Esophagus muscularis mucosa (tissue), 4 donors: ENCODE results near the gene PAX3. TPM values are rescaled to one million over a fixed set of nuclear protein-coding genes. Genes with fewer than 3 reads are reported as not detected.

Experiments
- DNase-seq: peaks from one replicate; pipeline ENCODE4 v3.0.0-alpha.2; 2017; ENCODE audit errors: extremely low spot score
- H3K27ac ChIP-seq, 4 donors: fragments of 200-600 bp; sonication (generic); replicated peaks in 1 of 4; 1 replicate in 3 of 4; 2 replicates in 1 of 4; pipeline ENCODE4 v1.5.1; 2016 to 2019; ENCODE audit warnings: mild to moderate bottlenecking in 1 of 4
- H3K27me3 ChIP-seq, 4 donors: fragments of 200-600 bp; sonication (generic); one replicate each; pipeline versions ENCODE4 v1.5.1 to v1.6.0; 2016 to 2019
- H3K36me3 ChIP-seq, 4 donors: fragments of 200-600 bp; sonication (generic); one replicate each; pipeline ENCODE4 v1.5.1; 2016 to 2019
- H3K4me1 ChIP-seq, 4 donors: fragments of 200-600 bp; sonication (generic); one replicate each; pipeline ENCODE4 v1.5.1; 2016 to 2019
- H3K4me3 ChIP-seq, 4 donors: fragments of 200-600 bp; sonication (generic); 1 replicate in 2 of 4; 2 replicates in 2 of 4; pipeline ENCODE4 v1.5.1; 2016 to 2019; ENCODE audit warnings: mild to moderate bottlenecking in 4 of 4, moderate library complexity in 1 of 4
- H3K9me3 ChIP-seq, 4 donors: fragments of 200-600 bp; sonication (generic); 1 replicate in 3 of 4; 2 replicates in 1 of 4; pipeline ENCODE4 v1.5.1; 2016 to 2019
- EP300 ChIP-seq: sonication (generic); formaldehyde crosslinking; IDR thresholded peaks from one replicate; pipeline ENCODE4 v1.6.1; 2017; ENCODE audit warnings: antibody characterized with exemption
- POLR2A ChIP-seq: fragments of 450-650 bp; IDR thresholded peaks from one replicate; pipeline ENCODE4 v1.6.1; 2017; ENCODE audit warnings: antibody characterized with exemption, moderate library complexity, mild to moderate bottlenecking, low read depth
- POLR2AphosphoS5 ChIP-seq, 2 donors: sonication (generic); formaldehyde crosslinking; IDR thresholded peaks; one replicate each; pipeline ENCODE4 v1.6.1; 2017; ENCODE audit warnings: antibody characterized with exemption in 2 of 2
- WGBS: methylation state at CpG from one replicate; pipeline ENCODE4 v1.1.5; 2018; 5-methylcytosine and 5-hydroxymethylcytosine counted together
- intact Hi-C: fragments of 100-400 bp; cut with DNase I; formaldehyde crosslinking; loops from one replicate; pipeline ENCODE4 v1.15.1; 2023
- total RNA-seq, 4 donors: library from RNA; depleted of rRNA; stranded (reverse); fragments of >200 nt; gene quantifications; one replicate each; pipeline versions ENCODE4 v1.1.0 to v1.2.1, GENCODE V29; 2016
- TF ChIP-seq, protein P1 (sequence below), 3 experiments: fragments of 200-600 bp in 2 of 3; fragments of 450-650 bp in 1 of 3; sonication (generic) in 2 of 3; IDR thresholded peaks; one replicate each; pipeline ENCODE4 v1.5.1; 2017 to 2019; ENCODE audit warnings: antibody characterized with exemption in 3 of 3, mild to moderate bottlenecking in 2 of 3, moderate library complexity in 1 of 3

PAX3 gene
- total RNA-seq, 4 donors from 2014 or later: not detected

DNA sequence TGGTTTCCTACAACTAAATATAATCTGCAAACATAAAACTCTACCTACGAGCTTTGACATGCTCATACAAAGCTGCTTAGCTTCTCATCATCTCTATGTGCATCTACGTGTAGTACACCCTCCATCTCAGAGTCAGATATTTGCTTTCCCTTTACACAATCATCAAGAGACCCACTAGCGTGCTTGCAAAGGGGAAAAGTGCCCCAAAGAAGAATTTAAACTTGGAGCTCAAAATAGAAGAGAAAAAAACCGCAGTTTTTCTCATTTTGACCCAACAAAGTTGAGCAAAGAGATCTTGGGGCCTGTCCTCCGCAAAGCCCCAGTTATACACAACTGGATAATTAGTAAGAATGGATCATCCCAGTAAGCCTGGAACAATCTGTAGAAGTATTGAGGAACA, 104.1 kb downstream of the PAX3 start:
- Histone ChIP-seq H3K27ac (no peak overlapping the region), H3K27me3 (no peaks in the 10 kb centered on the region), H3K36me3 (no peaks in the 10 kb centered on the region), H3K4me3 (no peak overlapping the region), H3K9me3 (peaks cover 0 to 4% (median 2%) of the 10 kb centered on the region in 4 donors), H3K4me1 (no peaks in the 10 kb centered on the region)
- intact Hi-C loops: no loop called here
- TF ChIP-seq POLR2A (no peak), EP300 (no peak), POLR2AphosphoS5 (IDR thresholded peaks at IDR 0.05) (no peak)
- TF ChIP-seq, protein P1, sequence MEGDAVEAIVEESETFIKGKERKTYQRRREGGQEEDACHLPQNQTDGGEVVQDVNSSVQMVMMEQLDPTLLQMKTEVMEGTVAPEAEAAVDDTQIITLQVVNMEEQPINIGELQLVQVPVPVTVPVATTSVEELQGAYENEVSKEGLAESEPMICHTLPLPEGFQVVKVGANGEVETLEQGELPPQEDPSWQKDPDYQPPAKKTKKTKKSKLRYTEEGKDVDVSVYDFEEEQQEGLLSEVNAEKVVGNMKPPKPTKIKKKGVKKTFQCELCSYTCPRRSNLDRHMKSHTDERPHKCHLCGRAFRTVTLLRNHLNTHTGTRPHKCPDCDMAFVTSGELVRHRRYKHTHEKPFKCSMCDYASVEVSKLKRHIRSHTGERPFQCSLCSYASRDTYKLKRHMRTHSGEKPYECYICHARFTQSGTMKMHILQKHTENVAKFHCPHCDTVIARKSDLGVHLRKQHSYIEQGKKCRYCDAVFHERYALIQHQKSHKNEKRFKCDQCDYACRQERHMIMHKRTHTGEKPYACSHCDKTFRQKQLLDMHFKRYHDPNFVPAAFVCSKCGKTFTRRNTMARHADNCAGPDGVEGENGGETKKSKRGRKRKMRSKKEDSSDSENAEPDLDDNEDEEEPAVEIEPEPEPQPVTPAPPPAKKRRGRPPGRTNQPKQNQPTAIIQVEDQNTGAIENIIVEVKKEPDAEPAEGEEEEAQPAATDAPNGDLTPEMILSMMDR (IDR thresholded peaks at IDR 0.05): no peak
- DNase-seq: no peak
- 78% methylated on average over 5 of the region's 5 CpGs for WGBS

DNA sequence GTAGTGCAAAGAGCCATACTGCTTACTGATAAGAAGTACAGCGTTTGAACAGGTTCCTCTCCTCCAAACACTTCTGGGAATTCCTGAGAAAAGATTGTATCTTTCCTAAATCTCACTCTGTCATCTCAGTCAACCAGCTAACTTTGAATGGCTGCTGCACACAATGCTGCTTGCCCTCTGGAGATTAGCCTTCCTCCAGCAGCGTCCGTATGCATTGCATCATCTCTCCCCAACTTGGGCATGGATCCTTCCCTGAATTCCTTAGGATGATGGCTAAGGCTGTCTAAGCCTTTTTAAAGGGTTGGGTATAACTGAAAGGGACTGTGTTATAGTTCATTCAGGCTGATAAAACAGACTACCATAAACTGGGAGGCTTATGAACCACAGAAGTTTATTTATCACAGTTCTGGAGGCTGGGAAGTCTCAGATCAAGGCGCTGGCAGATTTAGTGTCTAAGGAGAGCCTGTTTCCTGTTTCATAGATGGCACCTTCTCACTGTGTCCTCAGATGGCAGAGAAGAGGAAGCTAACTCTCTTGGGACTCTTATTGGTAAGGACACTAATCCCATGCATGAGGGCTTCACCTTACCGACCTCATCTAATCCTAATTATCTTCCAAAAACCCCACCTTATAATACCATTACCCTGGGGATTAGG, 105.3 kb downstream of the PAX3 start:
- WGBS: 49% methylated on average over 5 of the region's 5 CpGs
- H3K9me3 ChIP-seq: peaks cover 0 to 4% (median 2%) of the 10 kb centered on the region in 4 donors
- no peak overlapping the region for H3K27ac ChIP-seq
- no peaks in the 10 kb centered on the region for H3K4me1 ChIP-seq
- H3K4me3 ChIP-seq: no peak overlapping the region
- intact Hi-C loops: no loop called here
- no peak for DNase-seq
- H3K36me3 ChIP-seq: no peaks in the 10 kb centered on the region
- TF ChIP-seq, protein P1 (IDR thresholded peaks at IDR 0.05): no peak
- no peak for TF ChIP-seq POLR2AphosphoS5 (IDR thresholded peaks at IDR 0.05)
- H3K27me3 ChIP-seq: no peaks in the 10 kb centered on the region

DNA sequence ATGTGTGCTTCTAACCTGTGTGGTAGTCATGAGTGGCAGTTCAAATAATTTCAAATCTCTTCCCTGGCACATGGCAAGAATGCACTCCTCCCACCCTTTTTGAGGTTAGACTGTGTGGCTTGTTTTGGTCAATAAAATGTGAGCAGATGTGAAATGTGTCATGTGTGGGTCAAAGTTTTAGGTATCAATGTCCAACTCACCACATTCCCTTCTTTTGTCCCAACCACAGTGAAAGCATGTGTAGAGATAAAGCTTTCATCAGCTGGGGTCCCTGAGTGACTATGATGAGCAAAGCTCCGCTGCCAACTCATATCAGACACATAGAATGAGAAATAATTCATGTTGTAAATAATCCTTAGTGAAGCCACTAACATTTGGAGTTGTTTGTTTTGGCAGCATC, 118.2 kb downstream of the PAX3 start:
- Histone ChIP-seq H3K9me3 (no peaks in the 10 kb centered on the region), H3K27me3 (no peaks in the 10 kb centered on the region), H3K4me1 (no peaks in the 10 kb centered on the region), H3K4me3 (no peak overlapping the region), H3K27ac (no peak overlapping the region), H3K36me3 (no peaks in the 10 kb centered on the region)
- peak; percentile 45 for DNase-seq
- intact Hi-C loops: no loop called here
- WGBS: 71% methylated on average over 1 of the region's 1 CpG
- TF ChIP-seq, protein P1 (IDR thresholded peaks at IDR 0.05): no peak
- no peak for TF ChIP-seq POLR2AphosphoS5 (IDR thresholded peaks at IDR 0.05)
- no peak for TF ChIP-seq POLR2A
- no peak for TF ChIP-seq EP300

DNA sequence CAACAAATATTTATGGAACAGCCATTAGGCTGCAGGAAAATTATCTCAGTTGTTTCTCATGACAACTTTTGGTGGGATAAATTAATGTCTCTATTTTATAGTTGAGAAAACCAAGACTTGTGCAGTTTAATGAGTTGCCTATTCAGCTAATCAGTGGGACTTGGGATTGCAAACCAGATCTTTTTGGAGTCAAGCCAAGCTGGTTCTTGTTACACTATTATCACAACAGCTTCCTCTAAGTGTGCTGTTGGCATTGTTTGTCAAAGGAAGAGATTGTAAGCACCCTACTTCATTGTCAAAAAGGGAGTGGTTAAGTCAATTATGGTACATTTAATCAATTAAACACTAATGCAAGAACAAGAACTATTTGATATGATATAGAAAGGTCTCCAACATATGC, 119.2 kb downstream of the PAX3 start:
- DNase-seq: no peak
- no peak overlapping the region for H3K4me3 ChIP-seq
- H3K9me3 ChIP-seq: no peaks in the 10 kb centered on the region
- TF ChIP-seq EP300 (no peak), POLR2A (no peak), POLR2AphosphoS5 (IDR thresholded peaks at IDR 0.05) (no peak)
- TF ChIP-seq, protein P1 (IDR thresholded peaks at IDR 0.05): no peak
- no peaks in the 10 kb centered on the region for H3K36me3 ChIP-seq
- H3K27ac ChIP-seq: no peak overlapping the region
- intact Hi-C loops: no loop called here
- peaks cover 0 to 3% (median 0%) of the 10 kb centered on the region in 4 donors for H3K27me3 ChIP-seq
- no peaks in the 10 kb centered on the region for H3K4me1 ChIP-seq

DNA sequence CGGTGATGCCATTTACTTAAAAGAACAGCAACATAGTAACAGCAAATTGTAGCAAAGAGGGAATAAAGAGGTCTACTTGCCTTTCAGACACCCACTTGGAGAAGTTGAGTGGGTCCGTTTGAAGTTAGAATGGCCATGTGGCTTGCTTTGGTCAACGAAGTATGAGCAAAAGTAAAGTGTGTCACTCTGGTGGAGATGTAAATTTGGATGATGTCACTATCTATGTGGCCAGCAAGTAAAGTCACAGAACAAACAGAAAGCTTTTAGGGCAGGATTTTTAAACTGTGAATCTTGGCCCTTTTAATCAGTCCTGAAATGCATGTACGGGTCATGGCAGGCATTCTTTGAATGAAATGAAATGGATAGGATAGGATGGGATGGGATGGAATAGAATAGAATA, 120.3 kb downstream of the PAX3 start:
- no peak for DNase-seq
- whole genome bisulfite sequencing: 72% methylated on average over 4 of the region's 4 CpGs
- Histone ChIP-seq H3K4me1 (no peaks in the 10 kb centered on the region), H3K9me3 (no peaks in the 10 kb centered on the region), H3K27ac (no peak overlapping the region), H3K27me3 (peaks cover 0 to 6% (median 0%) of the 10 kb centered on the region in 4 donors), H3K4me3 (no peak overlapping the region), H3K36me3 (no peaks in the 10 kb centered on the region)
- TF ChIP-seq POLR2A: no peak
- no peak for TF ChIP-seq EP300
- TF ChIP-seq POLR2AphosphoS5 (IDR thresholded peaks at IDR 0.05): no peak
- TF ChIP-seq, protein P1 (IDR thresholded peaks at IDR 0.05): no peak
- intact Hi-C loops: no loop called here
